ENCODE data around the gene GPR183. TPM values are rescaled to one million over a fixed set of nuclear protein-coding genes. Genes with fewer than 3 reads are reported as not detected.
A peak's percentile ranks its signal among the peaks of the same experiment; 100 is the strongest.

GPR183 gene
- total and polyA plus RNA-seq, 4 donors, result 2.0 to 27.0 (median 4.1) TPM

GRCh38 chr13:99327761-99328160, 20.6 kb upstream of the GPR183 start:
- no CpG with 5 or more reads among the region's 2 CpGs for WGBS (ENCODE audit: insufficient coverage)
- no peaks in the 10 kb centered on the region for H3K4me1 ChIP-seq (ENCODE audit: control insufficient read depth, insufficient read depth, low read length)
- H3K36me3 ChIP-seq (ENCODE audit: control insufficient read depth, insufficient read depth, low read length), result no peaks in the 10 kb centered on the region
- no peaks in the 10 kb centered on the region for H3K27me3 ChIP-seq (ENCODE audit: control insufficient read depth, insufficient read depth, low read length)
- no peak overlapping the region for H3K27ac ChIP-seq (ENCODE audit: low read depth, low read length)
- no peak for DNase-seq (ENCODE audit: low read depth in 4 of 6, low spot score in 6 of 6)
- H3K9me3 ChIP-seq (ENCODE audit: control insufficient read depth, insufficient read depth, low read length), result no peaks in the 10 kb centered on the region
- H3K4me3 ChIP-seq (ENCODE audit: low read depth, low read length), result no peak overlapping the region

- no CpG with 5 or more reads among the region's 2 CpGs for WGBS (ENCODE audit: insufficient coverage)
- Histone ChIP-seq H3K27me3 (ENCODE audit: control insufficient read depth, insufficient read depth, low read length) (no peaks in the 10 kb centered on the region), H3K27ac (ENCODE audit: low read depth, low read length) (no peak overlapping the region), H3K4me3 (ENCODE audit: low read depth, low read length) (no peak overlapping the region), H3K36me3 (ENCODE audit: control insufficient read depth, insufficient read depth, low read length) (no peaks in the 10 kb centered on the region), H3K4me1 (ENCODE audit: control insufficient read depth, insufficient read depth, low read length) (no peaks in the 10 kb centered on the region), H3K9me3 (ENCODE audit: control insufficient read depth, insufficient read depth, low read length) (no peaks in the 10 kb centered on the region)
- no peak for DNase-seq (ENCODE audit: low read depth in 4 of 6, low spot score in 6 of 6)
Observed at GRCh38 chr13:99327126-99327525, 19.9 kb upstream of the GPR183 start.

GRCh38 chr13:99326012-99326411, 18.8 kb upstream of the GPR183 start:
- no peaks in the 10 kb centered on the region for H3K27me3 ChIP-seq (ENCODE audit: control insufficient read depth, insufficient read depth, low read length)
- no peak for DNase-seq (ENCODE audit: low read depth in 4 of 6, low spot score in 6 of 6)
- H3K27ac ChIP-seq (ENCODE audit: low read depth, low read length), result no peak overlapping the region
- no peaks in the 10 kb centered on the region for H3K36me3 ChIP-seq (ENCODE audit: control insufficient read depth, insufficient read depth, low read length)
- H3K4me1 ChIP-seq (ENCODE audit: control insufficient read depth, insufficient read depth, low read length), result no peaks in the 10 kb centered on the region
- no peaks in the 10 kb centered on the region for H3K9me3 ChIP-seq (ENCODE audit: control insufficient read depth, insufficient read depth, low read length)
- H3K4me3 ChIP-seq (ENCODE audit: low read depth, low read length), result no peak overlapping the region

GRCh38 chr13:99323488-99323887, 16.3 kb upstream of the GPR183 start:
- Histone ChIP-seq H3K4me3 (ENCODE audit: low read depth, low read length) (no peak overlapping the region), H3K27me3 (ENCODE audit: control insufficient read depth, insufficient read depth, low read length) (no peaks in the 10 kb centered on the region), H3K4me1 (ENCODE audit: control insufficient read depth, insufficient read depth, low read length) (no peaks in the 10 kb centered on the region), H3K27ac (ENCODE audit: low read depth, low read length) (no peak overlapping the region), H3K36me3 (ENCODE audit: control insufficient read depth, insufficient read depth, low read length) (no peaks in the 10 kb centered on the region), H3K9me3 (ENCODE audit: control insufficient read depth, insufficient read depth, low read length) (no peaks in the 10 kb centered on the region)
- no peak for DNase-seq (ENCODE audit: low read depth in 4 of 6, low spot score in 6 of 6)
- 20% methylated on average over 1 of the region's 3 CpGs for WGBS (ENCODE audit: insufficient coverage)

- Histone ChIP-seq H3K27me3 (ENCODE audit: control insufficient read depth, insufficient read depth, low read length) (no peaks in the 10 kb centered on the region), H3K4me1 (ENCODE audit: control insufficient read depth, insufficient read depth, low read length) (no peaks in the 10 kb centered on the region), H3K36me3 (ENCODE audit: control insufficient read depth, insufficient read depth, low read length) (no peaks in the 10 kb centered on the region), H3K27ac (ENCODE audit: low read depth, low read length) (no peak overlapping the region), H3K9me3 (ENCODE audit: control insufficient read depth, insufficient read depth, low read length) (no peaks in the 10 kb centered on the region), H3K4me3 (ENCODE audit: low read depth, low read length) (no peak overlapping the region)
- no CpG with 5 or more reads among the region's 10 CpGs for WGBS (ENCODE audit: insufficient coverage)
- no peak for DNase-seq (ENCODE audit: low read depth in 4 of 6, low spot score in 6 of 6)
Observed at GRCh38 chr13:99322297-99323103, 15.3 kb upstream of the GPR183 start.

GRCh38 chr13:99321709-99322108, 14.5 kb upstream of the GPR183 start:
- no peaks in the 10 kb centered on the region for H3K9me3 ChIP-seq (ENCODE audit: control insufficient read depth, insufficient read depth, low read length)
- H3K27me3 ChIP-seq (ENCODE audit: control insufficient read depth, insufficient read depth, low read length), result no peaks in the 10 kb centered on the region
- no peaks in the 10 kb centered on the region for H3K4me1 ChIP-seq (ENCODE audit: control insufficient read depth, insufficient read depth, low read length)
- DNase-seq (ENCODE audit: low read depth in 4 of 6, low spot score in 6 of 6), result no peak
- H3K27ac ChIP-seq (ENCODE audit: low read depth, low read length), result no peak overlapping the region
- H3K4me3 ChIP-seq (ENCODE audit: low read depth, low read length), result no peak overlapping the region
- no peaks in the 10 kb centered on the region for H3K36me3 ChIP-seq (ENCODE audit: control insufficient read depth, insufficient read depth, low read length)

GRCh38 chr13:99320693-99321481, 13.7 kb upstream of the GPR183 start:
- 94% methylated on average over 5 of the region's 5 CpGs for WGBS (ENCODE audit: insufficient coverage)
- Histone ChIP-seq H3K27ac (ENCODE audit: low read depth, low read length) (no peak overlapping the region), H3K4me3 (ENCODE audit: low read depth, low read length) (no peak overlapping the region), H3K9me3 (ENCODE audit: control insufficient read depth, insufficient read depth, low read length) (no peaks in the 10 kb centered on the region), H3K4me1 (ENCODE audit: control insufficient read depth, insufficient read depth, low read length) (no peaks in the 10 kb centered on the region), H3K27me3 (ENCODE audit: control insufficient read depth, insufficient read depth, low read length) (no peaks in the 10 kb centered on the region), H3K36me3 (ENCODE audit: control insufficient read depth, insufficient read depth, low read length) (no peaks in the 10 kb centered on the region)
- DNase-seq (ENCODE audit: low read depth in 4 of 6, low spot score in 6 of 6), result peak in 1 of 6 donors; percentile 15

GRCh38 chr13:99316657-99317256, 9.6 kb upstream of the GPR183 start:
- no peak overlapping the region for H3K4me3 ChIP-seq (ENCODE audit: low read depth, low read length)
- H3K27me3 ChIP-seq (ENCODE audit: control insufficient read depth, insufficient read depth, low read length), result no peaks in the 10 kb centered on the region
- 90% methylated on average over 5 of the region's 6 CpGs for WGBS (ENCODE audit: insufficient coverage)
- no peaks in the 10 kb centered on the region for H3K9me3 ChIP-seq (ENCODE audit: control insufficient read depth, insufficient read depth, low read length)
- DNase-seq (ENCODE audit: low read depth in 4 of 6, low spot score in 6 of 6), result no peak
- H3K4me1 ChIP-seq (ENCODE audit: control insufficient read depth, insufficient read depth, low read length), result peaks cover 8% of the 10 kb centered on the region
- H3K27ac ChIP-seq (ENCODE audit: low read depth, low read length), result no peak overlapping the region
- H3K36me3 ChIP-seq (ENCODE audit: control insufficient read depth, insufficient read depth, low read length), result no peaks in the 10 kb centered on the region

- Histone ChIP-seq H3K27me3 (ENCODE audit: control insufficient read depth, insufficient read depth, low read length) (no peaks in the 10 kb centered on the region), H3K4me1 (ENCODE audit: control insufficient read depth, insufficient read depth, low read length) (peaks cover 8% of the 10 kb centered on the region), H3K36me3 (ENCODE audit: control insufficient read depth, insufficient read depth, low read length) (no peaks in the 10 kb centered on the region), H3K4me3 (ENCODE audit: low read depth, low read length) (no peak overlapping the region), H3K9me3 (ENCODE audit: control insufficient read depth, insufficient read depth, low read length) (no peaks in the 10 kb centered on the region), H3K27ac (ENCODE audit: low read depth, low read length) (no peak overlapping the region)
- DNase-seq (ENCODE audit: low read depth in 4 of 6, low spot score in 6 of 6), result no peak
- WGBS (ENCODE audit: insufficient coverage), result 89% methylated on average over 1 of the region's 2 CpGs
Observed at GRCh38 chr13:99316224-99316623, 9.0 kb upstream of the GPR183 start.
